GM21447 (cell line): Measurements from ENCODE around the gene VPS54.
"Not testable (repeated sequence)": the region's sequence is repeated elsewhere in the genome, so short reads cannot be mapped to it uniquely, and the experiment has no call there.

Experiments
- ATAC-seq: cut with Tn5 transposase; IDR thresholded peaks from one replicate; pipeline ENCODE4 v1.9.1; 2021; ENCODE audit not compliant: unreplicated experiment

VPS54 gene

GRCh38 chr2:64024259-64024949, 5.2 kb upstream of the VPS54 start:
- no peak for ATAC-seq

DNA sequence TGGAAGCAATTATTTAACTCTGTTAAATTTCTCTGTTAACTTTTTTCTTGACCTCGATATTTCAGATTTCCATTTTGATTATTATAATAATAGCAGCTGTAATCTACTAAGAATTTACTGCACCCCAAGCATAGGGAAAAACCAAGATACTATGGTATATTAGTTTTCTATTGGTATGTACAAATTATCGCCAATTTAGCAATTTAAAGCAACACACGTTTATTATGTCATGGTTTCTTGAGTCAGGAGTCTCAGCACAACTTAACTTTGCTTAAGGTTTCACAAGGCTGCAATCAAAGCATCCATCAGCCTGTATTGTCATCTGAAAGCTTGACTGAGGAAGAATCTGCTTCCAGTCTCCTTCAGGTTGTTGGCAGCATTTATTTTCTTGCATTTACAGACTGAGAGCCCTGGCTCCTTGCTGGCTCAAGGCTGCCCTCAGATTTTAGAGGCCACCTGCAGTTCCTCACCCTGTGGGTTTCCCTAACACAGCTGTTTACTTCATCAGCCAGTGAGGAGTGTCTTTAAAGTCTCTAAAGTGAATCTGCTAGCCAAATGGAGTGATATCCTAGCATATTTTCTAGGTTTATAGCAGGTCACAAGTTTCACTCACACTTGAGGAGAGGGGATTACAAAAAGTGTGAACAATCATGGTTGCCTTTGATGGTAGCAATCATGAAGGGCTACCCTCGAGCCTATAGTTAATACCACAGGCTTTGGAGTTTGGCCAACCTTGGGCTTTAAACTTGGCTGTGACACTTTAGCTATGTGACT, 4.4 kb upstream of the VPS54 start:
- no peak for ATAC-seq

GRCh38 chr2:64021578-64021977, 2.4 kb upstream of the VPS54 start:
- ATAC-seq, result no peak

DNA sequence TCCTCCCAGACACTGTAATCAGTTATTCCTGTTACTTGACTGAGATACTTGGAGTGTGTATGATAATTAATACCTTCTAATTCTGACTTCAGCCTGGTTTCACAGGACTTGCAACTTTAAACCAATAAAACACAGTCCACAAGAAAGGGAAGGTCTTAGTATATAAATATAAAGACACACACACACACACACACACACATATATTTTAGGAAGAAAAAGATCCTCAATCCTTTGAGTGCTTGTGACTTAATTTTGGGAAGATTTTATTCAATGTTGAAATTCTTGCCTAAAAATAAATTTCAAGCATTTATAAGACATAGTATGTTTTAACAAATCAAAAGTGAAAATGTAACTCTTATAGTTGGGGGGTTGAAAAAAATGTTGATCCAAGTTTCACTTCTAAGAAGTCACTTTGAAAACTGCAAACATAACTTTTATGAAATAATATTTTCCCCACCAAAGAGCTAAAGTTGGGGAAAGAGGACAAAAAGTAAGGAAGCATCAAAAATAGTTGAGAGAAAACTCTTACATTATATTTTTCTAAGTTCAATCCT, 824 bp upstream of the VPS54 start:
- ATAC-seq, result no peak

- ATAC-seq, result peak; percentile 44
These were observed 536 bp downstream of the VPS54 start for GRCh38 chr2:64018701-64019082.

GRCh38 chr2:64017811-64018700, 1.2 kb downstream of the VPS54 start:
- ATAC-seq, result no peak

GRCh38 chr2:64015898-64016297, 3.3 kb downstream of the VPS54 start:
- ATAC-seq, result no peak

DNA sequence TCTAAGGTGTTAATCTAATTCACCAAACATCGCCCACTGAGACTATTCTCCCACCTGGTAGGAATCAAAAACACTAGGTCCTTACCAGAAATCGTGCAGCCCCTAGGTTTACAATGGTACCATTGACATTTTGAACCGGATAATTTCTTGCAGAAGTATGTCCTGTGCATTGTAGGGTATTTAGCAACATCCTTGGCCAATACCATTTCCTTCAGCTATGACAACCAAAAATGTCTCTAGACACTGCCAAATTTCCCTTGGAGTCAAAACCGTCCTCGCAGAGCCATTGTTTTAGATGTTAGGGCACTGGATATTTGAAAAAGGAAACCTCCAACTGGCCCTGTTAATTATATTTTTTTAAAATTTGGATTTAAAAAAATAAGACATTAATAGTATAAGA, 3.8 kb downstream of the VPS54 start:
- no peak for ATAC-seq

DNA sequence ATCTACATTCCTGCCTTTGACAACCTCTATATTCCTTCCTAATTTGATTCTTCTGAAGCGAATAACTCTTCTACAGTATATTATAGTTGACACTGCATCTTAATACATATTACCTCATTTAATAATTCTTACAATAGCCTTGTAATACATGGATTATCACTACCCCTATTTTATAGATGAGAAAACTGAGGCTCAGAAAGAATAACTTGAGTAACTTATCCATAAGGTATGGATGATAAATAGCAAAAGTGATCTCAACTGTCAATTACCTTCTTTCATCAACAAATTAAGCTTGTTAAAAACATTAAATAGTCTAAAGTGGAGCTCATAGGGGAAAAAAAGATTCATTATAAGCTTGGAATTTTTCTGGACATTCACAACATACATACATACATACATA, 4.6 kb downstream of the VPS54 start:
- ATAC-seq, result no peak

GRCh38 chr2:64013053-64013452, 6.2 kb downstream of the VPS54 start:
- no peak for ATAC-seq

- ATAC-seq, result no peak
These were observed 7.1 kb downstream of the VPS54 start for GRCh38 chr2:64012115-64012514.

DNA sequence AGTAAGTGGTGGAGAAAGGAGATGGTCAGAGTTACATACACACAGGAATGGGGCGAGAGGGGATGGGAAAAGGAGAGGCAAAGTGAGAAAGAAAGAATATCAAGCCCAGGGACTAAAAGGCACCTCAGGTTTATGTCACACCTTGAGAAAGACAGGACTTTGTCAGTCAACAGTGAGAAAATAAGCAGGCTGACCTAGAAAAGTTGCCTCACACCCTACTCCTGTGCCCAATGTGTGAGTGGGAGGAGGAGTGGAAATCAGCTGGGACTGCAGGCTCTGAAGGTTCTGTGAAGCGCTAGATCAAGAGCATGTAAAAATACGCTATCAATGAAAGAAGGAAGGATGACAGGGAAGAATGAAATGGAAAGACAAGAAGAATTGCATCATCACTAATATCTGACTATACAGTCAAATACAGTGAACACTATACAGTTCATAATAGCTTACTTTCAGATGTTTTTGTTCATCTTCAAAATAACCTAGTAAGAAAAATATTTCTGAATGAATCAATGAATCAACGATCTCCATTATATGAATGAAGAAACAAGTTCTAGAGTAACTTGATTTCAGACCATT, 10.7 kb downstream of the VPS54 start:
- no peak for ATAC-seq

- ATAC-seq, result no peak
These were observed 11.3 kb downstream of the VPS54 start for GRCh38 chr2:64007924-64008323.

GRCh38 chr2:64005707-64006356, 13.4 kb downstream of the VPS54 start:
- ATAC-seq, result no peak

- ATAC-seq, result no peak
These were observed 16.0 kb downstream of the VPS54 start for GRCh38 chr2:64003239-64003638.

DNA sequence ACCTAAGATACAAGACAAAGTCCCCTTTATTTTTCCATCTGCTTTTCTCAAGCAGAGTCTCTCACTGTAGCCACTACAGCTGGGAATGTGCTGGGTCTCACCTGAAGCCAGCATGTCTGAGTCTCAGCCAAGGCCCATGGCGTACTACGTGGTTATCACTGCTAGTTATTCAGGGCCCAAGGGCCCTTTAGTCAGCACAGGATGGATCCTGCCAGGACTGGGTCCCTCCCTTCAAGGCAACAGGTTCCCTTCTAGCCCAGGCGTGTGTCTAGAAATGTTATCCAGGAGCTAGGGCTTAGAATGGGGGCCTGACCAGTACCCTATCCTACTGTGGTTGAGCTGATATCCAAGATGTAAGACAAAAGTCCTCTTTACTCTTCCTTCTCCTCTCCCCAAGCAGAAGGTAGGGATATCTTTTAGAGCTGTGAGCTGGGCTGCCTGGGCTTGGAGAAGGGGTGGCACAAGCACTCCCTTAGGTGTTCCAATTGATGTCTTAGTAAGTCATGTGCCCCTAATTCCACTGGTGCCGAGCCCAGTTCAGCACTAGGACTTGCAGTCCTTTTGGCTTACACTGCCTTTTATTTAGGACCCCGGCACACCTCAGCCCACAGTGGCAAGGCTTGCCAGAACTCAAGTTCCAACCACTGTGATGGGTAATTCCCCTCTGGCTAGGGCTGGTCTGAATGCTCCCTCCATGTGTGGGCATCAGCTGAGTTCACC, 17.7 kb downstream of the VPS54 start:
- ATAC-seq, result no peak

GRCh38 chr2:64000630-64001381, 18.4 kb downstream of the VPS54 start:
- ATAC-seq, result no peak

DNA sequence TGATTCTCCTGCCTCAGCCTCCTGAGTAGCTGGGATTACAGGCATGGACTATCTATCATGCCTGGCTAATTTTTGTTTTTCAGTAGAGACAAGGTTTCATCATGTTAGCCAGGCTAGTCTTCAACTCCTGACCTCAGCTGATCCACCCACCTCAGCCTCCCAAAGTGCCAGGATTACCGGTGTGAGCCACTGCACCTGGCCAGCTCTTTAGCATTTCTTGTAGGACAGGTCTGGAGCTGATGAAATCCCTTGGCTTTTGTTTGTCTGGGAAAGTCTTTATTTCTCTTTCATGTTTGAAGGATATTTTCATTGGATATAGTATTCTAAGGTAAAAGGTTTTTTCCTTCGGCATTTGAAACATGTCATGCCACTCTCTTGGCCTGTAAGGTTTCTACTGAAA, 20.2 kb downstream of the VPS54 start:
- ATAC-seq, result no peak

DNA sequence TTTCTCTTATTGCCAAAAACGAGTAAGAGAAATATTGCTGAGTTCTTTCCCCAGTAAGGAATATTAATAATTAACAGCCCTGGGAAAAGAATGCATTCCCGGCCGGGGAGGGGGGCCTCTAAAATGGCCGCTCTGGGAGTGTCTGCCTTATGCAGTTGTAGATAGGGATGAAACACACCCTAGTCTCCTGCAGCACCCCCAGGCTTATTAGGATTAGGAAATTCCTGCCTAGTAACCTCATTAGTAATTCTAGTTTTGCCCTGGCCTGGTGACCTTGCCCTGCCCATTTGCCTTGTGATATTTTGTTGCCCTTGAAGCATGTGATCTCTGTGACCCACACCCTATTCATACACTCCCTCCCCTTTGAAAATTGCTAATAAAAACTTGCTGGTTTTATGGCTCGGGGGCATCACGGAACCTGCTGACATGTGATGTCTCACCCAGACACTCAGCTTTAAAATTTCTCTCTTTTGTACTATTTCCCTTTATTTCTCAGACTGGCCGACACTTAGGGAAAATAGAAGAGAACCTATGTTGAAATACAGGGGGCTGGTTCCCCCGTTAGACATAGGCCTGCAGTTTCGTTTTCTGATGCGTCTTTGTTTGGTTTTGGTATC, 22.5 kb downstream of the VPS54 start:
- not testable (repeated sequence) for ATAC-seq
